COLO829 (cell line): ENCODE data around the gene CES5A.
"Not testable (repeated sequence)": the region's sequence is repeated elsewhere in the genome, so short reads cannot be mapped to it uniquely, and the experiment has no call there.

Experiments used
- DNase-seq: peaks from one replicate; pipeline ENCODE4 v3.0.0; 2012; ENCODE audit warnings: low spot score

CES5A gene, protein sequence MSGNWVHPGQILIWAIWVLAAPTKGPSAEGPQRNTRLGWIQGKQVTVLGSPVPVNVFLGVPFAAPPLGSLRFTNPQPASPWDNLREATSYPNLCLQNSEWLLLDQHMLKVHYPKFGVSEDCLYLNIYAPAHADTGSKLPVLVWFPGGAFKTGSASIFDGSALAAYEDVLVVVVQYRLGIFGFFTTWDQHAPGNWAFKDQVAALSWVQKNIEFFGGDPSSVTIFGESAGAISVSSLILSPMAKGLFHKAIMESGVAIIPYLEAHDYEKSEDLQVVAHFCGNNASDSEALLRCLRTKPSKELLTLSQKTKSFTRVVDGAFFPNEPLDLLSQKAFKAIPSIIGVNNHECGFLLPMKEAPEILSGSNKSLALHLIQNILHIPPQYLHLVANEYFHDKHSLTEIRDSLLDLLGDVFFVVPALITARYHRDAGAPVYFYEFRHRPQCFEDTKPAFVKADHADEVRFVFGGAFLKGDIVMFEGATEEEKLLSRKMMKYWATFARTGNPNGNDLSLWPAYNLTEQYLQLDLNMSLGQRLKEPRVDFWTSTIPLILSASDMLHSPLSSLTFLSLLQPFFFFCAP

DNA sequence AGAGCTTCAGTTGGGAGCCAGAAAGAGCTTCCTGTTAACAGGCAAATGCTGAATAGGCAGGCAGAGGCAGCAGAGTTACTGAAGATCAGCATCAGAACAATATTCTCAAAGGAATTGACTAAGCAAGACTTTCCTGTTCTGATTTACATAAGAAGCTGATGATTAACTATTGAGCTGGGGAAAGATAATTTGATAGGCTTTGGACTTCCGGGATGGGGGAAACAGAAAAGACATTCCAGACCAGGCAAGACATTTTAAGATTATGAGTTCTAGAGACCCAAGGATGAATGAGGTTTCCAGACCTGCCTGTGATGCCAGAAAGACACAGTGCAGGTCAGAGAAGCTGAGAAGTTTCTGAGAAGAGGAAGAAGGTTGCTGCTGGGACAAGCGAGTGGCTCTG is at the start of gene CES5A:
Gene CES5A (minus strand): TSS at position 101 of the 400 bp plus-strand sequence. CDS start 152 bp downstream, outside the sequence.
- no peak for DNase-seq

DNA sequence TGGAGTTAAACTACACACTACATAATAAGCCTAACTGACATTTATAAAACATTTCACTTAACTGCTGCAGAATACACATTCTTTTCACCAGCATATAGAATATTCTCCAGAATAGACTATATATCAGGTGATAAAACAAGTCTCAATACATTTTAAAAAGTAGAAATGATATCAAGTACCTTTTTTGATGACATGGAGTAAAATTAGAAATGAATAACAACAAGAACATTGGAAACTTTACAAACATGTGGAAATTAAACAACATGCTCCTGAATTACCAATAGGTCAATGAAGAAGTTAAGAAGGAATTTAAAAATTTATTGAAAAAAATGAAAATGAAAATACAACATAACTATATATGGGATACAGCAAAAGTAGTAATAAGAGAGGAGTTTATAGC is 47.5 kb upstream of the CES5A start:
- DNase-seq = no peak

DNA sequence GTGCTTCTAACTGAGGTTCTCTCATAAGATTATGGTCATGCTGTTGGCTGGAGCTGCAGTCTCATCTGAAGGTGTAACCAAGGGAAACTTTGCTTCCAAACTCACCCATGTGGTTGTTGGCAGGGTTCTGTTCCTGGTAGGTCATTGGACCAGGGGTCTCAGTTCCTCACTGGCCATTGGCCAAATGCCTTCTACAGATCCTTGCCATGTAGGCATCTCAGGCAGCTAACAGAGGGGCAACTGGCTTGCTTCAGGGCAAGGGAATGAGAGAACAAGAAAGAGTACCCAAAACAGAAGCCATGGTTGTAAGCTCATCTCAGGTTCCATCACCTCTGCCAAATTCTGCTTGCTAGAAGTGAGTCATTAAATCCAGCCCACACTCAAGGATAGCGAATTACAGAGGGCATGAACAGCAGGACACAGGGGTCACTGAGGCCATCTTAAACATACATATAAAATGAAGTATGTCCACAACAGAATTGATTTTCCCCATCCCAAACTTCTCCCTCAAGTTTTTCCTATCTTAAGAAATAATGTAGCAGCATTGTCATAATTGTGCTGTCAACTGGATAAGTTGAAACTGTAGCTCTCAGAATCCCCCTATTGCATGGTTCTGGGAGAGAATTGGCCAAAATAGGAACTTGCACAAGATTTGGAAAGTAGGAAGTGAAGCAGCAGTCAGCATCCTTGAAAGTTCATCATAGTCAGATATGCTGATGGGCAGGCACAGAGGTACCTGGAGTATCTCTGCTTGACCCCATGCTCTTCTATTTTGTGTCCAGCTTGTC is 42.4 kb upstream of the CES5A start:
- no peak for DNase-seq

DNA sequence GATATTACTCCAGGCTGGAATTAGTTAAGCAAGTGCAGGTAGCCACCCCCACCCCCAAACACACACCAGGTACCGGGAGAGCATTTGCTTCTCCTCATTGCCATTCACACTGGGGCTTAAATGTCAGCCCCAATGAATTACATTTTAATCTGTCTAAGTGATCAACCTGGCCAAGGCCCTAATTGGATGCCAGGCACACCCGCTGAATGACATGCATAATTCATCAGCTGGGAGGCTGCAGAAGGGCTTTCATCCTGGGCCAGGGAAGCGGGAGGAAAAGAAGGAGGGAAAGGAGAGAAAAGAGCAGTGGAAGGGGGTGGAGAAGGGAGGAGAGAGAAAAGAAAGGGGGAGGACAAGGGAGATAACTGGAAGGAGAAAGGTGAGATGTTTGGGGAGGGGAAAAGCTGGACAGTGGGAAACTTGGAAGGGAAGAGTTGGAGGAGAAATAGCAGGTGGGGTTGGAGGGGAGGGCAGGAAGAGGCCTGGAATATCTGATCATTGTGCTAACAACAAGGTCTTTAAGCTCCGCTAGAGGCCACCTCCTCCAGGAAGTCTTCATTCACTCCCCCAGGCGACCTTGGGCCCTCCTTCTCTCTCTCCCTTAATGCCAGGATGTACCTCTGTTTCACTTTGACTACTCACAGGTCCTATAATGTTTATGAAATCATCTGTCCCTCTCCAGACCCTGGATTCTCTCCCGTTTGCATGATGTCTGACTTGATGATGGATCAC is 40.1 kb upstream of the CES5A start:
- DNase-seq = no peak

DNA sequence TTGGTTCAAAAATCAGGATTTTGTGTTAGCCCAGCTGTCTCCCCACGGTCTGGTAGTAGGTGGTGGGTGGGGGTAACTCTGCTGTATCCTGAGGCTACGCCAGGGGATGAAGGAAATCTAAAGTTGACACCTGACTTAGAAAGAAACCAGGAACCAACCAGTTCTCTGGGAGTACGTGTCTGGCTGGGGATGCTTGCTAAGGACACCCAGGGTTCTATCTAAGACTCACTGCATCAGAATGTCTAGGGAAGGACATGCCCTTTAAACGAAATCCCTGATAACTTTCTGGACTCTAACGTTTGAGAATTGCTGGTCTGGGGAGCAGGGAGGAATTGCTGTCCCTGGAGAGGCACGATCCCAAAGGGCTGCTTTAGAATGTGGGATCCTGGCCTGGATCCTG is 39.2 kb upstream of the CES5A start:
- DNase-seq = no peak

DNA sequence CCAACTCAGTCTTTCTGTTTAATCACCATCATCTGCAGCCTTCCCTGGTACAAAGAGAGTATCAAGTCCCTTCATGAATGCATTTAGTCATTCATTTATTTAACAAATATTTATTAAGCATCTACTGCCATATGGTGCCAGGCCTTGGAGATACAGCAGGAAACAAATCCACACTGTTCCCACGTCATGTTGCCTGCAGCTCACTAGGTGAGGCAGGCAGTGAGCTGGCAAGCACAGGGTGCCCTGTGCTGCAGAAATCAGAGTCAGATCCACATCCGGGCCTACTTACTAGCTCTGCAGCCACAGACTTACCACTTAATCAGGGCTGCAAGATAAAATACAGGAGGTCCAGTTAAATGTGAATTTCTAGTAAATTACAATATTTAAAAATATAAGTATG is 38.5 kb upstream of the CES5A start:
- no peak for DNase-seq

DNA sequence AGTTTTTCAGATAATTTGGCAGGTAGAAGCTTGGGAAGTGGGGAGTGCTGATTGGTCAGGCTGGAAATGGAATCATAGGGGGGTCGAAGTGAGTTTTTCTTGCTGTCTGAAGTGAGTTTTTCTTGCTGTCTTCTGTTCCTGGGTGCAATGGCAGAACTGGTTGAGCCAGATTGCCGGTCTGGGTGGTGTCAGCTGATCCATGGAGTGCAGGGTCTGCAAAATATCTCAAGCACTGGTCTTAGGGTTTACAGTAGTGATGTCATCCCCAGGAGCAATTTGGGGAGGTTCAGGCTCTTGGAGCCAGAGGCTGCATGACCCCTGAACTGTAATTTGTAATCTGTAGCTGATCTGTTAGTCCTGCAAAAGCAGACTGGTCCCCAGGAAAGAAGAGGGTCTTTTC is 37.9 kb upstream of the CES5A start:
- not testable (repeated sequence) for DNase-seq

DNA sequence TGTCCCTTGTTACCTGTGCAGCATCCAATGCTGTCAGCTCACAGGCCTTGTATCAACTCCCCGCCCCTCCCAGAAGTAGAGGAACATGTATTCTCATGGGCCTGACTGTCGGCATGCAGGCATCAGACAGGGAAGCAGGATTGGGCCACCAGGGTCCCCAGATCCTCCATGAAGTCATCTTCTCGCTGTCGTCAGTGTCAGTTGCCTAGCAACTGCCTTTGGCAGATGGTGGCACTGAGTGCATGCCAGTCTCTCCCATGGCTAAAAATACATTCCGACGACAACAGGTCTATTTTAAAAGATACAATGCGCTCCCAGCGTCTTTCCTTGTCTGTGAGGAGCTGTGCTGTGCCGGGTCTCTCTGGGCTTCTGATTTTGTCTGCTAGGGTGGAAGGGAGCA is 36.8 kb upstream of the CES5A start:
- no peak for DNase-seq

DNA sequence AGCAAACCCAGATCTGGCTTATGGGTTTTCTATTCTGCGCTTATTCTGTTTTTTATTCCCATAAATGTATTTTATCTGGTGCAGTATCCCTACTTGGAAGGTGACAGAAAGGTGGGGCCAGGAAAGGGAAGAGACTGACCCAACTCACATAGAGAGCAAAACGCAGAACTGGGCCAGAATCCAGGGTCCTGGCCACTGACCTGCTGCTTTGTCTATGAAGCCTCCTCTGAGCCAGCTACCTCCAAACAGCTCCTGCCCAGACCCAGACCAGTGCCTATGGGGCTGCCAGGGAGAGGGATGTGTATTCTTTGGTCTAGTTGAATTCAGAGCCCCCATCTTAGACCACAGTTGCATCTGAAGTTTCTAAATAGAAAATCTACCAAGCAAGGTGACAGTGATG is 36.4 kb upstream of the CES5A start:
- no peak for DNase-seq

DNA sequence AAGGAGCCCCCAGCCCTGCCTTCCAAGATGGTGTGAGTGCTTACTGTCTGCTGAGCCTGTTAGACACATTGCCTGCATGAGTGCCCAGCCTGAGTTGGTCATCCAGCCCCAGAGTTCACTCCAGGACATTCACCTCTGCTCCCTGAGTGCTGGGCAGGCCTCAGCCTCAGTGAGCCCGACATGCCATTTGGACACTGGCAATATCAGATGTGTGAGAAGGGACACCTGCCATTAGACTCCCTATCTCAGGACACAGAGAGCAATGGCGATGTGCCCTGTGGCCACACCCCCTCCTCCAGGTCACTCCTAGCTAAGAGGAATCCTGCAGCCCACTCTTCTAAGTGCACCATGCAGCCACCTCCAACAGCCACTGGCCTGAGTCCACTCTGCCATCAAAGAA is 34.7 kb upstream of the CES5A start:
- no peak for DNase-seq

DNA sequence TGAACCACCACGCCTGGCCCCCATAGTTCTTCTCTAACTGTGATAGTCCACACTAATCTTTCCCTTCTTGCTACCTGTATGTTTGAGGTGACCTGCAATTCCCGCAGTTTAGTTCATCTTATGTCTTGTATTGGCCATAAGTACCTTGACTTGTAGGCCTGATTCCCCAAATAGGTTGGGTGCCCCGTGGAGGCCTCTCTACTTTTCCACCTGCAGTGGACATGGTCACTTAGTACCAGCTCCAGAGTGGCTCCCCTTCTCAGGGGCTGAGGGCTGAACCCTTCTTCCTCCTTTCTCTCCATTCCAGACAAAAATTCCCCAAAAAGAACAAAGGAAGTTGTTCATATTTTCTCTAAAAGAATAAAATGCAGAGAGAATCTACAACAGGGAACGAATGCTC is 33.5 kb upstream of the CES5A start:
- DNase-seq = no peak

DNA sequence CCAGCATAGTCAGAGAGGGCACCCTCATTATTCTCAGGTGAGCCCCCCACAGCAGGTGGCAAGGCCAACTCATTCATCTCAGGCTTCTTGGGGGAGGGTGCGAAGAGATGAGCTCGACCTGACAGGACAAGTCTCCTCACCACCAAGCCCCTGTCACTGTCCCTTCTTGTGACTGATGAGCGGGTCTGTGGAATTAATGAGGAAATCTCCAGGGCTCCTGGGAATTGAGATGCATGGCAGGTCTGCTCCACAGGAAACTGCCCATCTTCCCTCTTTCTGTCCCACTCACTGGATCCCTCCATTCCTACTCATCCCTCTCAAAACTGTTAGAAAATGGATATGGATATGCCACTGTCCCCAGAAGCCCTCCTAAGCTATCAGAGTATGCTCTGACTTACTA is 32.5 kb upstream of the CES5A start:
- no peak for DNase-seq

DNA sequence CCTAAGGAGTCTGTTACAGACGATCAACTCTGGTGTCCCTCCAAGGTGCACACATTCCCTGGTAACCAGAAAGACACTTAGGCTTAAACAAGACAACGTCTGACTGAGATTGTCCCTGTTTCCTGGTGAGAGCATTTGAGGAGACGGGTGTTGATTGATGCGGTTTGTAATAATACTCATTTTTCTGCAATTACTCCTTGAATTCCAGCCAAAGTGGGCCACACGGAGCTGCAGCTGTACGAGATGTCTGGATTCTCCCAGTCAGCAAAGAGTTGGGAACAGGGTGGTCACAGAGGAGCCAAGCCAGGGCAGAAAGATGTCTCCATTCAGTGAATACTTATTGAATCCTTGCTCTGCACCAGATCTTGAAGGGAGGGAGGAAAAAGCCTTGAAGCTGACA is 30.9 kb upstream of the CES5A start:
- DNase-seq = no peak

DNA sequence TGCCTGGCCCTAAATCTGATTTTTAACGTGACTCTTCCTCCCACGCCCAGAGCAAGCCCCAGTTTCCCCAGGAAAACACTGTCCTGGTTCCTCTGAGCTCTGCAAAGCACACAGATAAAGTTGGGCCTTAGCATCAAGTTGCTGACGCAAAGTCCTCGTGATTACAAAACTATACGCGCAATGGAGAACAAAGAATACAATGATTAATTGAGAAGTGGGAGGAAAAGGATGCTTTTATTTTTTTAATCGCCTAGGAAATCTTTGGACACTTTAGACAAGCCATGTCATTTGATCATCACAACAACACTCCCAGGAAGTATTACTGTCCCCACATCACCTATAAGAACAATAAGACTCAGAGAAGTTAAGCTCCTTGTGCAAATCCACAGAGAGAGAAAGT is 30.5 kb upstream of the CES5A start:
- DNase-seq = no peak

DNA sequence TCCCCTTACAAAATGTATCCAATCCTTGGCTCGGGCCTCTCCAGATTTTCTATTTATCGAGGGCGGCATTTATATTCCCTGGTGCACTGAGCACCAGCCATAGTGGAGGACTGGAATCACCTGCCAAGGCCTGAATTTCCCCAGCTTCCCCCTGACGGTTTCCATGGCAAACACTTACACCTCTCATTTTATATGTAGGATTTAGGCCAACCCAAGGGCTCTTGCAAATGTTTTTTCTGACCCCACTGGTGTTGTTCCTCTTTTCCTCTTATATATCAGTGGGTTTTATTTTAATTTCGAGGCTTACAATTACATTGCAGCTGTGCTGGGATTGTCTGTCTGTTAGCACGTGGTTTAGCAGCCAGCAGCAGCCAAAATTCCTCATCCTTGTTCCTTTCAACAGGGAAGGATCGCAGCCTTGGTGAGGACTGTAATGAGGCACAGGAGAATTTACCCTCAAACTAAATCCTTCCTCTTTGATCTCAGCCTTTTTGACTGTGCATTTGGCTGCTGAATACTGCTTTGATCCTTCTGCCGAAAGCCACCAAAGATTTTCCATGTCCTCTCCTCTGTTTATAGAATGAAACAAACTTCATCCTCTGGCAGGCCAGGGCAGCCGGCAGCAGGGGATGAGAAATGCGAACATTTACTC is 26.5 kb upstream of the CES5A start:
- no peak for DNase-seq

DNA sequence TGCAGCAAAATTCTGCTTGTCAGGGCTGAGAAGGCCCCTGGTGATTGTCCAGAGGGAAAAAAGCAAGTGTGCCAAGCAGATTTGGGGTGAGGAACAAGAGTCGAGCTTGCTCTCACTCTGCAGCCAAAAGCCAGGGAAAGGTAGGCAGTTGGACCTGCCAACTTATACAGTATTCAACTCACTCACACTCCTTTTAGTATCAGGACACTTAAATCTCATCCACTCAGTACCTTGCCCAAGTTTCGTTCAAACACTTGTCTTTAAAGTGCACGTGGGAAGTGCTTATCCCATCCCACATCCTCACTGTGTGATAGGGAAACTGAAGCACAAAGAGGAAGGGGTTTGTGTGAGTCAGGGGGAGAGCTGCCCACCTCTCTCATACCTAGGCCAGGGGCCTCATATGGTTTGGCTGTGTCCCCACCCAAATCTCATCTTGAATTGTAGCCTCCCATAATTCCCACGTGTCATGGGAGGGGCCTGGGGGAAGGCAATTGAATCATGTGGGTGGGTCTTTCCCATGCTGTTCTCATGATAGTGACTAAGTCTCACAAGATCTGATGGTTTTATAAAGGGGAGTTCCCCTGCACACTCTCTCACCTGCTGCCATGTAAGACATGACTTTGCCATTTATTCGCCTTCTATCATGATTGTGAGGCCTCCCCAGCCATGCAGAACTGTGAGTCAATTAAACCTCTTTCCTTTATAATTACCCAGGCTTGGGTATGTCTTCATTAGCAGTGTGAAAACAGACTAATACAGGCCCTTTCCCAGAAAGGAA is 25.6 kb upstream of the CES5A start:
- no peak for DNase-seq

DNA sequence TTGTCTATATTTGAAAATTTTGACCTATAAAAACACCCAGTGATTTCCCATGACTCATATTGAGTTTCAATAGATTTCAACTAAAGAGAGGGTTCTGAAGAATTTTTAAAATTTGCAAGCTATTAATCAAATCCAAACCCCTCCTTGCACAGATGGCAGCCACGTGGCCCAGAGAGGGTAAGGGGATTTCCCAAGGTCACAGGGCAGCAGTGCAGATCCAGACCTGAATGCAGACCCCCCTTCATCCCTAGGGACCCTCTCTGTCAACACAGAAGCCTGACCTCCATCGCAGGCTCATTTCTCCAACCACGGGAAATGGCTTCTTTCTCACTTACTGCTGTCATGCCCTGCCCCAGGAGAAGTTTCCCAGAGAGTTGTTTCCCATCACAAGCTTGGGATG is 24.7 kb upstream of the CES5A start:
- no peak for DNase-seq

DNA sequence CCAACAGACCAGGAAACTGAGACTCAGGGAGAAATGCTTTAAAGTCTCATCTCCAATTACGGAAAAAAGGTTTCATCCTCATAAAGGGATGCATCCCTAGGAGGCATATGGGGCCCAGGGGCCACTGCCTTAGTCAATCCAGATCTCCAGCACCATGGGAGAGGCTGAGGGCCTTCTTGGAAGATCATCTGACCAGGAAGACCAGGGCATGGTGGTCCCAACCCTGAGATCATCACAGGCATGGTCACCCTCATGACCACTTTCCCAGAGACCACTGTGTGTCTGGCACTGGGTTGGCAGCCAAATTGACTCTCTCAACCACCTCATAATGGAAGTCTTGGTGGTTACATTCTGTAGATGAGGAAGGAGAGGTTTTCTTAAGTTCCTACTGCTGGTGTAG is 23.4 kb upstream of the CES5A start:
- DNase-seq = no peak

DNA sequence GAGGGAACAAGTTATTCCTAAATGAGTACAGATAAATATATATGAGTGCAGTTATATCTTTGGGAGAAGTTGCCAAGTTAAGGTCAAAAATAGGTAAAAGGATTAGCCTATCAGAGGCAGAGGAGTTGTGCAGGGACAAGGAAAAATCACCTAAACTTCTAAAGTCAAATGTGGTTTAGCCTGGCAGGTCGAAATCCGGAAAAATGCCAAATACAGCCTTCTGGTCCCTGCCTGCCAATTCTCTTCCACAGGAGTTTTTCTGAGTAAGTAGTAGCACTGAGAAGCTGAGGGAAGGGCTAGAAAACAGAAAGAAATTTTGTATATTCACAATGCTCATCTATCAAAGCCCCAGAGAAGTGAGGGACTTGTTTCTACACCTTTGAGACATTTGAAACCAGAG is 17.6 kb upstream of the CES5A start:
- DNase-seq = no peak

DNA sequence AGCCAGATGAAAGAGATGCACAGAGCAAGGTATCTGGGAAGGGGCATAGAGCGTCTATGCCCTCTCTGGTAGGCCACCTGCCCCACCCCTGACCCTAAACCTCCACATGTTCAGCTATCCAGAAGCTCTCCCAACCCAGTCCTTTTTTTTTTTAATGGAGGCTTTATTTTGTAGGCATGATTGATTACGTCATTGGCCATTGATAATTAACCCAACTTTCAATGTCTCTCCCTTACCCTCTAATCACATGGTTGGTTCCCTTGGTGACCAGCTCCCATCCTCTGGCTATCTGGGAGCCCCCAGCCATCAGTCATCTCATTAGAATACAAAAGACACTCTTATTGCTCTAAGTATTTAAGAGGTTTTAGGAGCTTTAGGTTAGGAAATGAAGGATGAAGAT is 14.3 kb upstream of the CES5A start:
- DNase-seq = no peak

DNA sequence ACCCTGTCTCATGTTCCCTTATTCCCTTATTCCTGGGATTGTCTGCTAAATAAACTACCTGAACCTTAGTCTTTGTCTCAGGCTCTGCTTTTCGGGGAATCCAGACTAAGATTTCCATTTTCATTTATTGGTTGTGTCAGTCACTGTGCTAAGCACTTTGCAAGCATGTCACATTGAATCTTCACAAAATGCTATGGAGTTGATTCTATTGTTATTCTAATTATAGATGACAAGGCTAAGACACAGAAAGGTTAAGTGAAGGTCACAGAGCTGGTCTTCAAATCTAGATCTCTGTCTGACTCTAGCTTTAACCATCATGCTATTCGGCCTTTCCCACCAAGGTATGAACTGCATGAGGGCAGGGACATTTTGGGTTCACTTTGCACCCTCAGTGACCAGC is 13.4 kb upstream of the CES5A start:
- no peak for DNase-seq
